CD4-positive, CD25-positive, alpha-beta regulatory T cell (primary cell): ENCODE measurements around the gene DDX54. TPM values are rescaled to one million over a fixed set of nuclear protein-coding genes. Genes with fewer than 3 reads are reported as not detected.
A peak's percentile ranks its signal among the peaks of the same experiment; 100 is the strongest.

Source experiments
- ATAC-seq, 2 donors: fragments of 150-1000 bp; cut with Tn5 transposase; one replicate each; pipeline ENCODE4 v1.10.0; 2021; ENCODE audit warnings: low read depth in 2 of 2, moderate number of reproducible peaks in 2 of 2, moderate library complexity in 1 of 2
- DNase-seq, 3 donors: peaks; one replicate each; pipeline versions ENCODE4 v3.0.0 to v3.0.0-alpha.2; 2012 to 2022; ENCODE audit warnings: mixed read lengths in 1 of 3
- H3K27ac ChIP-seq: one replicate; pipeline ENCODE4 v1.7.0; 2013; ENCODE audit warnings: mild to moderate bottlenecking, low read length; ENCODE audit not compliant: insufficient read depth, poor library complexity, severe bottlenecking
- H3K27me3 ChIP-seq: one replicate; pipeline ENCODE4 v1.7.0; 2013; ENCODE audit warnings: low read length; ENCODE audit not compliant: control insufficient read depth, insufficient read depth
- H3K36me3 ChIP-seq: one replicate; pipeline ENCODE4 v1.7.0; 2013; ENCODE audit warnings: mild to moderate bottlenecking, low read length, moderate library complexity; ENCODE audit not compliant: control insufficient read depth, insufficient read depth
- H3K4me1 ChIP-seq: 2 replicates; pipeline ENCODE4 v1.7.0; 2013; ENCODE audit warnings: mild to moderate bottlenecking, low read length; ENCODE audit not compliant: insufficient read depth, control insufficient read depth, poor library complexity, severe bottlenecking
- H3K4me3 ChIP-seq: one replicate; pipeline ENCODE4 v1.7.0; 2013; ENCODE audit warnings: low read depth, mild to moderate bottlenecking, low read length, moderate library complexity
- H3K9me3 ChIP-seq, 2 experiments: 1 replicate in 1 of 2; 2 replicates in 1 of 2; pipeline ENCODE4 v1.7.0; 2013; ENCODE audit warnings: low read length in 2 of 2, mild to moderate bottlenecking in 1 of 2, moderate library complexity in 1 of 2; ENCODE audit not compliant: control insufficient read depth in 2 of 2
- H3K27ac Mint-ChIP-seq, 3 donors: one replicate each; pipeline ENCODE4 v1.8.0; 2020 to 2022; ENCODE audit warnings: mild to moderate bottlenecking in 3 of 3, mixed read lengths in 3 of 3, moderate library complexity in 2 of 3
- H3K27me3 Mint-ChIP-seq: one replicate; pipeline ENCODE4 v1.8.0; 2022; ENCODE audit warnings: mild to moderate bottlenecking, mixed read lengths
- H3K36me3 Mint-ChIP-seq: one replicate; pipeline ENCODE4 v1.8.0; 2020; ENCODE audit warnings: mixed read lengths
- H3K4me1 Mint-ChIP-seq, 4 donors: one replicate each; pipeline ENCODE4 v1.8.0; 2020 to 2022; ENCODE audit warnings: mixed read lengths in 4 of 4, mild to moderate bottlenecking in 1 of 4
- H3K4me3 Mint-ChIP-seq, 4 donors: one replicate each; pipeline ENCODE4 v1.8.0; 2020 to 2022; ENCODE audit warnings: mild to moderate bottlenecking in 4 of 4, mixed read lengths in 4 of 4, moderate library complexity in 3 of 4
- H3K9me3 Mint-ChIP-seq, 7 donors: one replicate each; pipeline ENCODE4 v1.8.0; 2020 to 2022; ENCODE audit warnings: mixed read lengths in 7 of 7, mild to moderate bottlenecking in 3 of 7, moderate library complexity in 2 of 7
- polyA plus RNA-seq, 4 donors: library from polyadenylated mRNA; unstranded; fragments of 300-500 nt; fragmentation: Illumina TruSeq; gene quantifications; one replicate each; pipeline ENCODE4 v1.2.3, GENCODE V29; 2021
- total RNA-seq: library from RNA; stranded (reverse); gene quantifications from one replicate; pipeline ENCODE4 v1.2.3, GENCODE V29; 2022

The DDX54 gene
- total and polyA plus RNA-seq, 5 donors from 2014 or later = 12.5 to 75.5 (median 18.4) TPM

GRCh38 chr12:113184098-113184899 lies 979 bp downstream of the DDX54 start:
- Histone ChIP-seq H3K27ac (peak overlapping the region; percentile 95), H3K27me3 (no peaks in the 10 kb centered on the region), H3K4me1 (peaks cover 38% of the 10 kb centered on the region), H3K36me3 (peaks cover 26% of the 10 kb centered on the region), H3K4me3 (peak overlapping the region; percentile 92), H3K9me3 (no peaks in the 10 kb centered on the region)
- DNase-seq (no peak), ATAC-seq (peak; percentile 65 to 66)
- Mint-ChIP-seq H3K27ac (peak overlapping the region; percentile 95 to 96 (median 96)), H3K4me1 (peaks cover 6 to 65% (median 23%) of the 10 kb centered on the region in 4 donors), H3K27me3 (no peaks in the 10 kb centered on the region), H3K9me3 (no peaks in the 10 kb centered on the region), H3K4me3 (peak overlapping the region; percentile 90 to 97 (median 96)), H3K36me3 (peaks cover 11% of the 10 kb centered on the region)

- peaks cover 35% of the 10 kb centered on the region for H3K36me3 ChIP-seq
- H3K9me3 ChIP-seq = no peaks in the 10 kb centered on the region
- no peak for DNase-seq
- peaks cover 38% of the 10 kb centered on the region for H3K4me1 ChIP-seq
- Mint-ChIP-seq H3K36me3 (peaks cover 14% of the 10 kb centered on the region), H3K27me3 (no peaks in the 10 kb centered on the region), H3K27ac (peak overlapping the region in 2 of 3 donors; percentile 58 to 85), H3K4me3 (peak overlapping the region; percentile 44 to 96 (median 64)), H3K9me3 (no peaks in the 10 kb centered on the region), H3K4me1 (peaks cover 6 to 57% (median 22%) of the 10 kb centered on the region in 4 donors)
- H3K4me3 ChIP-seq = peak overlapping the region; percentile 38
- ATAC-seq = no peak
- H3K27me3 ChIP-seq = no peaks in the 10 kb centered on the region
- no peak overlapping the region for H3K27ac ChIP-seq
Observed at GRCh38 chr12:113183030-113183589, 2.2 kb downstream of the DDX54 start.

- H3K4me3 Mint-ChIP-seq = peak overlapping the region in 2 of 4 donors; percentile 18 to 40
- peak overlapping the region in 1 of 3 donors; percentile 67 for H3K27ac Mint-ChIP-seq
- no peaks in the 10 kb centered on the region for H3K9me3 ChIP-seq
- H3K36me3 ChIP-seq = peaks cover 47% of the 10 kb centered on the region
- H3K4me1 Mint-ChIP-seq = peaks cover 6 to 50% (median 16%) of the 10 kb centered on the region in 4 donors
- H3K9me3 Mint-ChIP-seq = no peaks in the 10 kb centered on the region
- no peak overlapping the region for H3K4me3 ChIP-seq
- no peaks in the 10 kb centered on the region for H3K27me3 Mint-ChIP-seq
- no peak for ATAC-seq
- no peaks in the 10 kb centered on the region for H3K27me3 ChIP-seq
- peaks cover 33% of the 10 kb centered on the region for H3K4me1 ChIP-seq
- no peak for DNase-seq
- peaks cover 24% of the 10 kb centered on the region for H3K36me3 Mint-ChIP-seq
- no peak overlapping the region for H3K27ac ChIP-seq
Observed at GRCh38 chr12:113181975-113182374, 3.3 kb downstream of the DDX54 start.

GRCh38 chr12:113180333-113180732 lies 4.9 kb downstream of the DDX54 start:
- H3K4me3 ChIP-seq = no peak overlapping the region
- H3K27me3 ChIP-seq = no peaks in the 10 kb centered on the region
- H3K36me3 Mint-ChIP-seq = peaks cover 34% of the 10 kb centered on the region
- H3K9me3 Mint-ChIP-seq = no peaks in the 10 kb centered on the region
- peaks cover 0 to 39% (median 11%) of the 10 kb centered on the region in 4 donors for H3K4me1 Mint-ChIP-seq
- no peak for ATAC-seq
- peaks cover 18% of the 10 kb centered on the region for H3K4me1 ChIP-seq
- no peak overlapping the region for H3K27ac ChIP-seq
- H3K9me3 ChIP-seq = no peaks in the 10 kb centered on the region
- peaks cover 53% of the 10 kb centered on the region for H3K36me3 ChIP-seq
- H3K27me3 Mint-ChIP-seq = no peaks in the 10 kb centered on the region
- H3K27ac Mint-ChIP-seq = peak overlapping the region in 1 of 3 donors; percentile 26
- DNase-seq = no peak
- peak overlapping the region in 1 of 4 donors; percentile 60 for H3K4me3 Mint-ChIP-seq

GRCh38 chr12:113179023-113179422 lies 6.3 kb downstream of the DDX54 start:
- H3K36me3 Mint-ChIP-seq = peaks cover 41% of the 10 kb centered on the region
- peaks cover 0 to 37% (median 13%) of the 10 kb centered on the region in 4 donors for H3K4me1 Mint-ChIP-seq
- H3K9me3 Mint-ChIP-seq = no peaks in the 10 kb centered on the region
- H3K27me3 Mint-ChIP-seq = no peaks in the 10 kb centered on the region
- no peak overlapping the region for H3K27ac Mint-ChIP-seq
- no peak overlapping the region for H3K27ac ChIP-seq
- no peaks in the 10 kb centered on the region for H3K9me3 ChIP-seq
- peaks cover 63% of the 10 kb centered on the region for H3K36me3 ChIP-seq
- DNase-seq = no peak
- H3K4me3 ChIP-seq = no peak overlapping the region
- ATAC-seq = no peak
- peak overlapping the region in 1 of 4 donors; percentile 60 for H3K4me3 Mint-ChIP-seq
- peaks cover 10% of the 10 kb centered on the region for H3K4me1 ChIP-seq
- H3K27me3 ChIP-seq = no peaks in the 10 kb centered on the region

- H3K27ac Mint-ChIP-seq = no peak overlapping the region
- H3K9me3 ChIP-seq = no peaks in the 10 kb centered on the region
- no peak overlapping the region for H3K4me3 Mint-ChIP-seq
- no peaks in the 10 kb centered on the region for H3K9me3 Mint-ChIP-seq
- ATAC-seq = peak; percentile 79 to 81
- H3K27me3 Mint-ChIP-seq = no peaks in the 10 kb centered on the region
- DNase-seq = peak; percentile 63 to 74 (median 65)
- H3K36me3 ChIP-seq = peaks cover 86% of the 10 kb centered on the region
- H3K36me3 Mint-ChIP-seq = peaks cover 66% of the 10 kb centered on the region
- H3K4me1 Mint-ChIP-seq = peaks cover 5 to 10% (median 7%) of the 10 kb centered on the region in 4 donors
- H3K27ac ChIP-seq = no peak overlapping the region
- H3K4me1 ChIP-seq = no peaks in the 10 kb centered on the region
- H3K4me3 ChIP-seq = no peak overlapping the region
- H3K27me3 ChIP-seq = no peaks in the 10 kb centered on the region
Observed at GRCh38 chr12:113174461-113175384, 10.6 kb downstream of the DDX54 start.

GRCh38 chr12:113173081-113173698 lies 12.1 kb downstream of the DDX54 start:
- no peak overlapping the region for H3K4me3 Mint-ChIP-seq
- H3K36me3 ChIP-seq = peaks cover 83% of the 10 kb centered on the region
- no peak overlapping the region for H3K4me3 ChIP-seq
- no peaks in the 10 kb centered on the region for H3K27me3 Mint-ChIP-seq
- H3K9me3 Mint-ChIP-seq = no peaks in the 10 kb centered on the region
- no peaks in the 10 kb centered on the region for H3K27me3 ChIP-seq
- H3K27ac ChIP-seq = no peak overlapping the region
- no peak for DNase-seq
- H3K9me3 ChIP-seq = no peaks in the 10 kb centered on the region
- H3K4me1 Mint-ChIP-seq = peaks cover 5 to 10% (median 7%) of the 10 kb centered on the region in 4 donors
- ATAC-seq = no peak
- H3K36me3 Mint-ChIP-seq = peaks cover 59% of the 10 kb centered on the region
- H3K27ac Mint-ChIP-seq = no peak overlapping the region
- no peaks in the 10 kb centered on the region for H3K4me1 ChIP-seq
